HEK293 (cell line): Measurements from ENCODE around the gene GLT6D1.
A peak's percentile ranks its signal among the peaks of the same experiment; 100 is the strongest.
"Not testable (repeated sequence)": the region's sequence is repeated elsewhere in the genome, so short reads cannot be mapped to it uniquely, and the experiment has no call there.

Source experiments
- CTCF ChIA-PET: fragments of 350-600 bp; formaldehyde crosslinking; extraction: SDS; loops from one replicate; lab custom pipeline; 2021; ENCODE audit warnings: antibody characterized with exemption; lab: Yijun Ruan, JAX
- POLR2A ChIA-PET: fragments of 300-600 bp; formaldehyde crosslinking; extraction: SDS; loops from one replicate; lab custom pipeline; 2020; ENCODE audit warnings: antibody characterized with exemption, inconsistent platforms; lab: Yijun Ruan, JAX
- H3K27ac ChIP-seq: fragments of 200-500 bp; sonication (Bioruptor generic); 2 replicates; pipeline ENCODE4 v1.5.1; 2014; ENCODE audit warnings: low read depth, low read length, control low read depth, inconsistent platforms; ENCODE audit errors: extremely low read depth
- H3K36me3 ChIP-seq, 2 experiments: fragments of 200-500 bp in 1 of 2; sonication (Bioruptor generic) in 1 of 2; 1 replicate in 1 of 2; 2 replicates in 1 of 2; pipeline ENCODE4 v1.5.1; 2014 to 2017; ENCODE audit warnings: inconsistent platforms in 2 of 2, low read length in 2 of 2; ENCODE audit not compliant: control insufficient read depth in 2 of 2, insufficient read depth in 1 of 2
- H3K4me1 ChIP-seq: fragments of 200-500 bp; sonication (Bioruptor generic); 2 replicates; pipeline ENCODE4 v1.5.1; 2014; ENCODE audit warnings: mild to moderate bottlenecking, low read length, inconsistent platforms; ENCODE audit not compliant: control insufficient read depth, insufficient read depth
- H3K4me3 ChIP-seq: 2 replicates; pipeline ENCODE4 v1.5.1; 2011; ENCODE audit warnings: low read depth, mild to moderate bottlenecking, control low read depth, low read length, moderate library complexity
- H3K9me3 ChIP-seq: fragments of 200-500 bp; sonication (Bioruptor generic); 2 replicates; pipeline ENCODE4 v1.5.1; 2014; ENCODE audit warnings: low read depth, low read length, inconsistent platforms; ENCODE audit not compliant: control insufficient read depth, insufficient read depth
- BCL11B ChIP-seq: fragments of 450-650 bp; formaldehyde crosslinking; IDR thresholded peaks from 2 replicates; pipeline ENCODE4 v1.5.1; 2016; ENCODE audit warnings: low read depth, missing biosample characterization, missing genetic modification characterization
- GLIS2 ChIP-seq: fragments of 450-650 bp; formaldehyde crosslinking; IDR thresholded peaks from 2 replicates; pipeline ENCODE4 v1.5.1; 2016; ENCODE audit warnings: missing biosample characterization, missing genetic modification characterization
- MZF1 ChIP-seq: fragments of 450-650 bp; formaldehyde crosslinking; IDR thresholded peaks from 2 replicates; pipeline ENCODE4 v1.5.1; 2017; ENCODE audit warnings: missing biosample characterization, missing genetic modification characterization, borderline replicate concordance
- PRDM6 ChIP-seq: fragments of 450-650 bp; formaldehyde crosslinking; IDR thresholded peaks from 2 replicates; pipeline ENCODE4 v1.5.1; 2017; ENCODE audit warnings: missing biosample characterization, missing genetic modification characterization
- RBAK ChIP-seq: fragments of 450-650 bp; formaldehyde crosslinking; IDR thresholded peaks from 2 replicates; pipeline ENCODE4 v1.5.1; 2016; ENCODE audit warnings: missing biosample characterization, missing genetic modification characterization
- SETDB1 ChIP-seq: IDR thresholded peaks from one replicate; pipeline ENCODE4 v1.6.1; 2017; ENCODE audit warnings: mild to moderate bottlenecking, low read length, moderate library complexity, mixed read lengths; ENCODE audit not compliant: insufficient read length
- TCF7L2 ChIP-seq: IDR thresholded peaks from 2 replicates; pipeline ENCODE4 v1.6.1; 2011; ENCODE audit warnings: low read depth, mild to moderate bottlenecking, inconsistent platforms, low read length, moderate library complexity, borderline replicate concordance
- WT1 ChIP-seq: fragments of 450-650 bp; formaldehyde crosslinking; IDR thresholded peaks from 2 replicates; pipeline ENCODE4 v1.5.1; 2016; ENCODE audit warnings: missing biosample characterization, missing genetic modification characterization
- YY2 ChIP-seq: fragments of 450-650 bp; formaldehyde crosslinking; IDR thresholded peaks from 2 replicates; pipeline ENCODE4 v1.5.1; 2016; ENCODE audit warnings: missing biosample characterization, missing genetic modification characterization
- ZFP37 ChIP-seq: fragments of 450-650 bp; formaldehyde crosslinking; IDR thresholded peaks from 2 replicates; pipeline ENCODE4 v1.5.1; 2016; ENCODE audit warnings: missing biosample characterization, missing genetic modification characterization
- ZFP69B ChIP-seq: fragments of 450-650 bp; formaldehyde crosslinking; IDR thresholded peaks from 2 replicates; pipeline ENCODE4 v1.5.1; 2016; ENCODE audit warnings: missing biosample characterization, missing genetic modification characterization
- ZNF223 ChIP-seq: fragments of 450-650 bp; formaldehyde crosslinking; IDR thresholded peaks from 2 replicates; pipeline ENCODE4 v1.5.1; 2016; ENCODE audit warnings: missing biosample characterization, missing genetic modification characterization
- ZNF248 ChIP-seq: fragments of 450-650 bp; formaldehyde crosslinking; IDR thresholded peaks from 2 replicates; pipeline ENCODE4 v1.5.1; 2017; ENCODE audit warnings: missing biosample characterization, missing genetic modification characterization
- ZNF302 ChIP-seq: fragments of 450-650 bp; formaldehyde crosslinking; IDR thresholded peaks from 2 replicates; pipeline ENCODE4 v1.5.1; 2016; ENCODE audit warnings: missing biosample characterization, missing genetic modification characterization, low read depth
- ZNF324 ChIP-seq: fragments of 450-650 bp; formaldehyde crosslinking; IDR thresholded peaks from 2 replicates; pipeline ENCODE4 v1.5.1; 2016; ENCODE audit warnings: missing biosample characterization, missing genetic modification characterization
- ZNF391 ChIP-seq: fragments of 450-650 bp; formaldehyde crosslinking; IDR thresholded peaks from 2 replicates; pipeline ENCODE4 v1.5.1; 2016; ENCODE audit warnings: low read depth, missing biosample characterization, missing genetic modification characterization, borderline replicate concordance
- ZNF449 ChIP-seq: fragments of 450-650 bp; formaldehyde crosslinking; IDR thresholded peaks from 2 replicates; pipeline ENCODE4 v1.5.1; 2017; ENCODE audit warnings: missing biosample characterization, mild to moderate bottlenecking, missing genetic modification characterization, moderate library complexity
- ZNF514 ChIP-seq: fragments of 450-650 bp; formaldehyde crosslinking; IDR thresholded peaks from 2 replicates; pipeline ENCODE4 v1.5.1; 2016; ENCODE audit warnings: missing biosample characterization, missing genetic modification characterization
- ZNF600 ChIP-seq: fragments of 450-650 bp; formaldehyde crosslinking; IDR thresholded peaks from 2 replicates; pipeline ENCODE4 v1.5.1; 2016; ENCODE audit warnings: missing biosample characterization, missing genetic modification characterization
- ZNF747 ChIP-seq: fragments of 450-650 bp; formaldehyde crosslinking; IDR thresholded peaks from 2 replicates; pipeline ENCODE4 v1.5.1; 2016; ENCODE audit warnings: missing biosample characterization, missing genetic modification characterization
- ZNF776 ChIP-seq: fragments of 450-650 bp; formaldehyde crosslinking; IDR thresholded peaks from 2 replicates; pipeline ENCODE4 v1.5.0; 2017; ENCODE audit warnings: missing biosample characterization, missing genetic modification characterization, borderline replicate concordance
- ZSCAN16 ChIP-seq: fragments of 450-650 bp; formaldehyde crosslinking; IDR thresholded peaks from 2 replicates; pipeline ENCODE4 v1.5.1; 2016; ENCODE audit warnings: missing biosample characterization, missing genetic modification characterization
- ZSCAN18 ChIP-seq: fragments of 450-650 bp; formaldehyde crosslinking; IDR thresholded peaks from 2 replicates; pipeline ENCODE4 v1.5.1; 2016; ENCODE audit warnings: missing biosample characterization, missing genetic modification characterization
- TF ChIP-seq, protein P1 (sequence below): fragments of 450-650 bp; formaldehyde crosslinking; IDR thresholded peaks from 2 replicates; pipeline ENCODE4 v1.5.1; 2016; ENCODE audit warnings: missing biosample characterization, missing genetic modification characterization
- TF ChIP-seq, protein P2 (sequence below): fragments of 450-650 bp; formaldehyde crosslinking; IDR thresholded peaks from 2 replicates; pipeline ENCODE4 v1.5.1; 2016; ENCODE audit warnings: missing biosample characterization, missing genetic modification characterization

The GLT6D1 gene

DNA sequence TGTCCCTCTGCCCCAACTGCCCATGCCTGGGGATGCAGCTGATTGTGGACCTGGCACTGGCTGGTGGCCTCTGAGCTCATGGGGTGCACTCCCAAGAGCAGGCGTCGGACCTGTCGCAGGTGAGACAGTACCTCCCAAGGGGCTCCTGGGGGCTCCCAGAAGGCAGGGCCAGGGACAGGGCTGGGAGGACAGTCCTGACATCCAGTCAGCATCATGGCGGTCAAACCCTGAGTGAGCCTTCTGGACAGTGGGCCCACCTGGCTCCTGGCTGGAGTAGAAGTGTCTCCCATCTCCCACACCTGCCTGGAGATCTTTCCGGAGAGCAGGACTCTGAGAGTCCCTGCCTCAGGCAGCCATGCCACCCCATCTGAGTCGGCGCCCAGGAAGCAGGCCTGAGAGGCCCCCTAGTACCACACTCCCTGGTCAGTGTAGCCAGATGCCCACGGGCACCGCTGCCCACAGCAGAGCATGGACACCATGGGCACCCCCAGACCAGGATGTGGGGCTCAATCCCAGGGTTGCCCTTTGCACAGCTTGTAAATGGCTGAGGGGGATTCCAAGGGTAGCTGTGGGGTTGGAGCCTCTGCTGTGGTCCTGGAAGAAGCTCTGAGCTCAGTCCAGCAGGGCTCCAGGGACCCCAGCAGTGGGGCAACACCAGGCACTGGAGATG lies 30.4 kb upstream of the GLT6D1 start:
- POLR2A ChIA-PET = no interaction called here
- H3K4me3 ChIP-seq = no peak overlapping the region
- no peak for TF ChIP-seq YY2 (tag by site-specific recombination)
- TF ChIP-seq, protein P1, sequence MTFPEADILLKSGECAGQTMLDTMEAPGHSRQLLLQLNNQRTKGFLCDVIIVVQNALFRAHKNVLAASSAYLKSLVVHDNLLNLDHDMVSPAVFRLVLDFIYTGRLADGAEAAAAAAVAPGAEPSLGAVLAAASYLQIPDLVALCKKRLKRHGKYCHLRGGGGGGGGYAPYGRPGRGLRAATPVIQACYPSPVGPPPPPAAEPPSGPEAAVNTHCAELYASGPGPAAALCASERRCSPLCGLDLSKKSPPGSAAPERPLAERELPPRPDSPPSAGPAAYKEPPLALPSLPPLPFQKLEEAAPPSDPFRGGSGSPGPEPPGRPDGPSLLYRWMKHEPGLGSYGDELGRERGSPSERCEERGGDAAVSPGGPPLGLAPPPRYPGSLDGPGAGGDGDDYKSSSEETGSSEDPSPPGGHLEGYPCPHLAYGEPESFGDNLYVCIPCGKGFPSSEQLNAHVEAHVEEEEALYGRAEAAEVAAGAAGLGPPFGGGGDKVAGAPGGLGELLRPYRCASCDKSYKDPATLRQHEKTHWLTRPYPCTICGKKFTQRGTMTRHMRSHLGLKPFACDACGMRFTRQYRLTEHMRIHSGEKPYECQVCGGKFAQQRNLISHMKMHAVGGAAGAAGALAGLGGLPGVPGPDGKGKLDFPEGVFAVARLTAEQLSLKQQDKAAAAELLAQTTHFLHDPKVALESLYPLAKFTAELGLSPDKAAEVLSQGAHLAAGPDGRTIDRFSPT (tag by site-specific recombination) = no peak
- no peak for TF ChIP-seq RBAK (tag by site-specific recombination)
- no peak for TF ChIP-seq ZNF223 (tag by site-specific recombination)
- TF ChIP-seq ZNF747 (tag by site-specific recombination) = no peak
- no peak for TF ChIP-seq PRDM6 (tag by site-specific recombination)
- no peak for TF ChIP-seq ZNF302 (tag by site-specific recombination)
- TF ChIP-seq MZF1 (tag by site-specific recombination) = no peak
- TF ChIP-seq ZNF514 (tag by site-specific recombination) = no peak
- no peak for TF ChIP-seq GLIS2
- no peak for TF ChIP-seq ZFP37 (tag by site-specific recombination)
- no peak for TF ChIP-seq ZNF600 (tag by site-specific recombination)
- no peak for TF ChIP-seq ZFP69B
- no peak for TF ChIP-seq ZNF391 (tag by site-specific recombination)
- TF ChIP-seq, all 188 proteins: peak for 0
- H3K36me3 ChIP-seq = no peaks in the 10 kb centered on the region
- no peaks in the 10 kb centered on the region for H3K9me3 ChIP-seq
- CTCF ChIA-PET = interaction anchor here (0.6 kb wide), 2 partner anchors 125 to 298 kb away, joined by 3 to 5 read pairs; no protein-coding TSS in a partner anchor
- no peaks in the 10 kb centered on the region for H3K4me1 ChIP-seq
- no peak overlapping the region for H3K27ac ChIP-seq

- TF ChIP-seq SETDB1 = peak; percentile 63
- CTCF ChIA-PET, H3K4me1 ChIP-seq, H3K27ac ChIP-seq, POLR2A ChIA-PET, H3K36me3 ChIP-seq, H3K4me3 ChIP-seq, H3K9me3 ChIP-seq: not testable (repeated sequence)
These were observed 29.7 kb upstream of the GLT6D1 start for GRCh38 chr9:135669018-135669417.

DNA sequence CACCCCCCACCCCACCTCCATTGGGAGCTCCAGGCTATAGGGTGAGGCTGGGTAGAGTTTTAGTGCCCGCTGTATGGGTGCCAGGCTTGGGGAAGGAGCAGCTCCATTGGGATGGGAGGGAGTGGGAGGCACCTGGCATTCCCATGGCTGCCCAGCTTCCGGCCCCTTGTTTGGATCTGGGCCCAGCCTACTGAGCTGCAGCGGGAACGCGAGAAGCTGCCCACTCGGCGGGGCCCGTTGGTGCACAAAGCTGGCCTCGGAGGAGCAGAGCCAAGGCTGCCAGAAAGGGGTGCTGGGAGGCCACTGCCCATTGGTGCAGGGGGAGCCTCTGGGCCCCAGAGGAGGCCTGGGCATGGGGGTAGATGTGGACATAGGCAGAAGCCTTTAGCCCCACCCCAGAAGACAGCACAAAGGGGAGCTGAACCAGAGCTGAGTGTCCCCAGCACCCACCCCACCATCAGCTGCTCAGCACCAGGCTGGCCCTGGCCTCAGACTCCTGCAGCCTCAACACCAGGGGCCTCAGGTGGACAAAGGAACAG lies 28.2 kb upstream of the GLT6D1 start:
- no peaks in the 10 kb centered on the region for H3K4me1 ChIP-seq
- H3K4me3 ChIP-seq = no peak overlapping the region
- H3K36me3 ChIP-seq = no peaks in the 10 kb centered on the region
- H3K27ac ChIP-seq = no peak overlapping the region
- ChIA-PET CTCF (no interaction called here), POLR2A (no interaction called here)
- H3K9me3 ChIP-seq = no peaks in the 10 kb centered on the region
- TF ChIP-seq ZNF324 (no peak), ZNF248 (tag by site-specific recombination) (no peak), ZSCAN16 (tag by site-specific recombination) (no peak), ZNF776 (tag by site-specific recombination) (no peak), ZSCAN18 (tag by site-specific recombination) (no peak), ZNF449 (tag by site-specific recombination) (no peak), TCF7L2 (no peak), WT1 (tag by site-specific recombination) (no peak), BCL11B (tag by site-specific recombination) (no peak)
- TF ChIP-seq, protein P2, sequence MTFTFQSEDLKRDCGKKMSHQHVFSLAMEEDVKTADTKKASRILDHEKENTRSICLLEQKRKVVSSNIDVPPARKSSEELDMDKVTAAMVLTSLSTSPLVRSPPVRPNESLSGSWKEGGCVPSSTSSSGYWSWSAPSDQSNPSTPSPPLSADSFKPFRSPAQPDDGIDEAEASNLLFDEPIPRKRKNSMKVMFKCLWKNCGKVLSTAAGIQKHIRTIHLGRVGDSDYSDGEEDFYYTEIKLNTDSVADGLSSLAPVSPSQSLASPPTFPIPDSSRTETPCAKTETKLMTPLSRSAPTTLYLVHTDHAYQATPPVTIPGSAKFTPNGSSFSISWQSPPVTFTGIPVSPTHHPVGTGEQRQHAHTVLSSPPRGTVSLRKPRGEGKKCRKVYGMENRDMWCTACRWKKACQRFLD (tag by site-specific recombination) = no peak
